H9 (cell line): Measurements from ENCODE around the gene PPL. TPM values are rescaled to one million over a fixed set of nuclear protein-coding genes. Genes with fewer than 3 reads are reported as not detected.

ENCODE experiments used
- DNase-seq: peaks from one replicate; pipeline ENCODE4 v3.0.0-alpha.2; 2017
- H2AFZ ChIP-seq: one replicate; pipeline ENCODE4 v1.6.1; 2013; ENCODE audit warnings: mild to moderate bottlenecking, low read length, control low read depth, moderate library complexity
- H2AK5ac ChIP-seq: 2 replicates; pipeline ENCODE4 v1.6.1; 2013; ENCODE audit warnings: low read length, control low read depth, mixed read lengths; ENCODE audit not compliant: insufficient read length
- H2BK120ac ChIP-seq: one replicate; pipeline ENCODE4 v1.6.1; 2013; ENCODE audit warnings: low read depth, mild to moderate bottlenecking, low read length, control low read depth, inconsistent platforms; ENCODE audit not compliant: poor library complexity, severe bottlenecking
- H2BK12ac ChIP-seq: 2 replicates; pipeline ENCODE4 v1.6.1; 2013; ENCODE audit warnings: low read length, control low read depth, mixed read lengths, low read depth; ENCODE audit not compliant: insufficient read length
- H2BK15ac ChIP-seq: 2 replicates; pipeline ENCODE4 v1.6.1; 2013; ENCODE audit warnings: low read depth, low read length, control low read depth
- H2BK20ac ChIP-seq: one replicate; pipeline ENCODE4 v1.6.1; 2013; ENCODE audit warnings: low read depth, mild to moderate bottlenecking, low read length, control low read depth, inconsistent platforms; ENCODE audit not compliant: poor library complexity, severe bottlenecking
- H2BK5ac ChIP-seq: 2 replicates; pipeline ENCODE4 v1.6.1; 2013; ENCODE audit warnings: low read length, control low read depth, mixed read lengths; ENCODE audit not compliant: insufficient read length
- H3K14ac ChIP-seq: 2 replicates; pipeline ENCODE4 v1.6.1; 2013; ENCODE audit warnings: low read length, control low read depth; ENCODE audit not compliant: insufficient read depth
- H3K18ac ChIP-seq: 2 replicates; pipeline ENCODE4 v1.6.1; 2013; ENCODE audit warnings: low read depth, mild to moderate bottlenecking, mixed read lengths, low read length, control low read depth; ENCODE audit not compliant: insufficient read length
- H3K23ac ChIP-seq: 2 replicates; pipeline ENCODE4 v1.6.1; 2013; ENCODE audit warnings: low read length, control low read depth, mixed read lengths, low read depth; ENCODE audit not compliant: insufficient read length
- H3K23me2 ChIP-seq: 2 replicates; pipeline ENCODE4 v1.6.1; 2013; ENCODE audit warnings: low read depth, mild to moderate bottlenecking, mixed read lengths, low read length, control low read depth; ENCODE audit not compliant: insufficient read length, poor library complexity, severe bottlenecking
- H3K27ac ChIP-seq: 2 replicates; pipeline ENCODE4 v1.5.1; 2013; ENCODE audit warnings: low read length, control low read depth, mixed read lengths, low read depth; ENCODE audit not compliant: insufficient read length
- H3K27me3 ChIP-seq: 2 replicates; pipeline ENCODE4 v1.6.1; 2013; ENCODE audit warnings: low read length, control low read depth, inconsistent platforms; ENCODE audit not compliant: insufficient read depth
- H3K4ac ChIP-seq: 2 replicates; pipeline ENCODE4 v1.6.1; 2013; ENCODE audit warnings: low read depth, mild to moderate bottlenecking, control low read depth, inconsistent platforms, low read length, moderate library complexity
- H3K4me1 ChIP-seq: 2 replicates; pipeline ENCODE4 v1.6.1; 2013; ENCODE audit warnings: low read length, control low read depth, inconsistent platforms; ENCODE audit not compliant: insufficient read depth
- H3K4me2 ChIP-seq: 2 replicates; pipeline ENCODE4 v1.6.1; 2013; ENCODE audit warnings: low read length, control low read depth, mixed read lengths; ENCODE audit not compliant: insufficient read length, insufficient read depth
- H3K56ac ChIP-seq: 2 replicates; pipeline ENCODE4 v1.6.1; 2013; ENCODE audit warnings: low read depth, mild to moderate bottlenecking, mixed read lengths, low read length, control low read depth; ENCODE audit not compliant: insufficient read length
- H3K79me1 ChIP-seq: 2 replicates; pipeline ENCODE4 v1.6.1; 2013; ENCODE audit warnings: low read depth, mild to moderate bottlenecking, moderate library complexity, low read length, control low read depth, inconsistent platforms; ENCODE audit not compliant: insufficient read depth, poor library complexity, severe bottlenecking
- H3K79me2 ChIP-seq: 2 replicates; pipeline ENCODE4 v1.6.1; 2013; ENCODE audit warnings: low read length, control low read depth, inconsistent platforms; ENCODE audit not compliant: insufficient read depth
- H3K9ac ChIP-seq: 2 replicates; pipeline ENCODE4 v1.6.1; 2013; ENCODE audit warnings: low read length, control low read depth, mixed read lengths; ENCODE audit not compliant: insufficient read length; ENCODE audit errors: extremely low read depth
- H3K9me3 ChIP-seq: one replicate; pipeline ENCODE4 v1.6.1; 2013; ENCODE audit warnings: low read depth, low read length, inconsistent platforms; ENCODE audit not compliant: control insufficient read depth
- H3T11ph ChIP-seq: one replicate; pipeline ENCODE4 v1.6.1; 2013; ENCODE audit warnings: mild to moderate bottlenecking, low read length, control low read depth, inconsistent platforms
- H4K20me1 ChIP-seq: one replicate; pipeline ENCODE4 v1.6.1; 2013; ENCODE audit not compliant: control insufficient read depth, insufficient read length, insufficient read depth
- H4K5ac ChIP-seq: 2 replicates; pipeline ENCODE4 v1.6.1; 2013; ENCODE audit warnings: low read depth, mild to moderate bottlenecking, mixed read lengths, low read length, control low read depth; ENCODE audit not compliant: insufficient read length
- H4K8ac ChIP-seq: replicated peaks from 2 replicates; pipeline ENCODE4 v1.6.1; 2013; ENCODE audit warnings: low read length, control low read depth, mixed read lengths, low read depth; ENCODE audit not compliant: insufficient read length
- H4K91ac ChIP-seq: 2 replicates; pipeline ENCODE4 v1.6.1; 2013; ENCODE audit warnings: low read depth, mild to moderate bottlenecking, moderate library complexity, mixed read lengths, low read length, control low read depth; ENCODE audit not compliant: insufficient read length
- H3K27ac Mint-ChIP-seq, 3 experiments: 2 replicates in 2 of 3; 3 replicates in 1 of 3; pipeline ENCODE4 v1.8.0; 2020 to 2021; ENCODE audit warnings: mixed read lengths in 3 of 3, mild to moderate bottlenecking in 1 of 3, moderate library complexity in 1 of 3
- H3K27me3 Mint-ChIP-seq: 2 replicates; pipeline ENCODE4 v1.8.0; 2021; ENCODE audit warnings: low read depth, mild to moderate bottlenecking, moderate library complexity, mixed read lengths
- H3K36me3 Mint-ChIP-seq, 3 experiments: 2 replicates in 2 of 3; 3 replicates in 1 of 3; pipeline ENCODE4 v1.8.0; 2020 to 2021; ENCODE audit warnings: low read depth in 3 of 3, mixed read lengths in 3 of 3; ENCODE audit not compliant: insufficient read depth in 1 of 3
- H3K4me1 Mint-ChIP-seq, 2 experiments: 2 replicates each; pipeline ENCODE4 v1.8.0; 2020; ENCODE audit warnings: mixed read lengths in 2 of 2
- H3K4me3 Mint-ChIP-seq, 2 experiments: 2 replicates in 1 of 2; 3 replicates in 1 of 2; pipeline ENCODE4 v1.8.0; 2020 to 2021; ENCODE audit warnings: mild to moderate bottlenecking in 2 of 2, mixed read lengths in 2 of 2, moderate library complexity in 1 of 2
- H3K9me3 Mint-ChIP-seq, 2 experiments: 2 replicates in 1 of 2; 3 replicates in 1 of 2; pipeline ENCODE4 v1.8.0; 2020; ENCODE audit warnings: mild to moderate bottlenecking in 2 of 2, mixed read lengths in 2 of 2, moderate library complexity in 1 of 2
- whole genome bisulfite sequencing: extraction: QIAGEN DNeasy Blood & Tissue Kit; methylation state at CpG from one replicate; pipeline ENCODE4 v1.1.7; 2013; ENCODE audit warnings: missing lambda C conversion rate, low lambda C conversion rate, mixed read lengths; ENCODE audit not compliant: insufficient read length; ENCODE audit errors: extremely low coverage; 5-methylcytosine and 5-hydroxymethylcytosine counted together
- total RNA-seq: library from RNA; stranded (reverse); gene quantifications from 2 replicates; pipeline ENCODE4 v1.2.1, GENCODE V29; 2021
- TF ChIP-seq, protein P1 (sequence below): fragments of 200-600 bp; sonication (generic); conservative IDR thresholded peaks from 3 replicates; pipeline ENCODE4 v1.8.0; 2021; ENCODE audit warnings: antibody characterized with exemption, mild to moderate bottlenecking

PPL gene
- total RNA-seq, 1 experiment from 2014 or later = 29.2 TPM

DNA sequence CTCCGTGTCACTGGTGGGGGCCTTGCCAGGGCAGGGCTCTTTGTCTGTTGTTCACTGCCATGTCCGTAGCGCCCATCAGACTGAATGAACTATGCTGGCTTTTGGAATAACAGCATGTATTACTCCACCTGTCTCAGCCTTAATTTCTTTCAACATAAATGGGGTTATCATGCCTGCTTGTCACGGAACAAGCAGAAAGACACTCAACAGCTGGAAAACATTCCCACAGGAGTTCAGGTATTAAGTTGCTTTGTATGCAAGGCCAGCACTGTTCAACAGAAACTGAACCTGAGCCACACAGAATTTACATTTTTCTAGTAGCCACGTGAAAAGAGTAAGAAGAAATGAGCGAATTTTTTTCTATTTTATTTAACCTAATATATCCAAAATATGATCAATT, 13.1 kb downstream of the PPL start:
- Histone ChIP-seq H3K18ac (no peak overlapping the region), H3K9me3 (no peaks in the 10 kb centered on the region), H2AK5ac (no peak overlapping the region), H3K79me1 (no peaks in the 10 kb centered on the region), H3K79me2 (no peaks in the 10 kb centered on the region), H3K27me3 (no peaks in the 10 kb centered on the region), H4K5ac (no peak overlapping the region), H2BK5ac (no peak overlapping the region), H2BK20ac (no peak overlapping the region), H3K14ac (no peak overlapping the region), H3K27ac (no peak overlapping the region), H3K9ac (no peak overlapping the region), H3K4me1 (peaks cover 6% of the 10 kb centered on the region), H3K4ac (no peak overlapping the region), H3K23ac (no peak overlapping the region), H4K8ac (no peak overlapping the region), H3K4me2 (no peak overlapping the region), H2AFZ (no peak overlapping the region), H4K91ac (no peak overlapping the region), H2BK12ac (no peak overlapping the region), H2BK15ac (no peak overlapping the region), H3K23me2 (no peaks in the 10 kb centered on the region), H3T11ph (no peak overlapping the region), H4K20me1 (no peaks in the 10 kb centered on the region), H2BK120ac (no peak overlapping the region), H3K56ac (no peak overlapping the region)
- Mint-ChIP-seq H3K4me3 (no peak overlapping the region), H3K27ac (no peak overlapping the region), H3K9me3 (peaks cover 8 to 9% of the 10 kb centered on the region in 2 experiments), H3K4me1 (peaks cover 30 to 35% of the 10 kb centered on the region in 2 experiments), H3K27me3 (no peaks in the 10 kb centered on the region; the same call in 1 of the 2 replicates), H3K36me3 (peaks cover 6 to 17% (median 10%) of the 10 kb centered on the region in 3 experiments)
- WGBS = no CpG with 5 or more reads among the region's 6 CpGs
- no peak for DNase-seq
- TF ChIP-seq, protein P1, sequence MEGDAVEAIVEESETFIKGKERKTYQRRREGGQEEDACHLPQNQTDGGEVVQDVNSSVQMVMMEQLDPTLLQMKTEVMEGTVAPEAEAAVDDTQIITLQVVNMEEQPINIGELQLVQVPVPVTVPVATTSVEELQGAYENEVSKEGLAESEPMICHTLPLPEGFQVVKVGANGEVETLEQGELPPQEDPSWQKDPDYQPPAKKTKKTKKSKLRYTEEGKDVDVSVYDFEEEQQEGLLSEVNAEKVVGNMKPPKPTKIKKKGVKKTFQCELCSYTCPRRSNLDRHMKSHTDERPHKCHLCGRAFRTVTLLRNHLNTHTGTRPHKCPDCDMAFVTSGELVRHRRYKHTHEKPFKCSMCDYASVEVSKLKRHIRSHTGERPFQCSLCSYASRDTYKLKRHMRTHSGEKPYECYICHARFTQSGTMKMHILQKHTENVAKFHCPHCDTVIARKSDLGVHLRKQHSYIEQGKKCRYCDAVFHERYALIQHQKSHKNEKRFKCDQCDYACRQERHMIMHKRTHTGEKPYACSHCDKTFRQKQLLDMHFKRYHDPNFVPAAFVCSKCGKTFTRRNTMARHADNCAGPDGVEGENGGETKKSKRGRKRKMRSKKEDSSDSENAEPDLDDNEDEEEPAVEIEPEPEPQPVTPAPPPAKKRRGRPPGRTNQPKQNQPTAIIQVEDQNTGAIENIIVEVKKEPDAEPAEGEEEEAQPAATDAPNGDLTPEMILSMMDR = no peak
